IMR-90 (cell line): ENCODE measurements around the gene DMXL2. TPM values are rescaled to one million over a fixed set of nuclear protein-coding genes. Genes with fewer than 3 reads are reported as not detected.

ENCODE experiments used
- ATAC-seq: fragments of 200-7000 bp; cut with Tn5 transposase; 2 replicates; pipeline ENCODE4 v1.9.1; 2020; ENCODE audit warnings: low read depth, mild to moderate bottlenecking, moderate library complexity
- BruUV-seq: library from RNA; stranded (reverse); fragments of 400-500 nt; replicated peaks from 2 replicates; lab custom pipeline; 2021; lab: Mats Ljungman, UMichigan
- CTCF ChIA-PET: fragments of 300-600 bp; formaldehyde crosslinking; extraction: SDS; loops from one replicate; lab custom pipeline; 2021; ENCODE audit warnings: antibody characterized with exemption; lab: Yijun Ruan, JAX
- POLR2A ChIA-PET: fragments of 300-600 bp; sonication (Branson Sonifier 250); formaldehyde crosslinking; loops from one replicate; lab custom pipeline; 2022; ENCODE audit warnings: antibody characterized with exemption; ENCODE audit not compliant: unreplicated experiment; lab: Charles Lee
- DNase-seq: peaks from one replicate; pipeline ENCODE4 v3.0.0; 2013
- H2AFZ ChIP-seq: replicated peaks from 2 replicates; pipeline ENCODE3; 2013; ENCODE audit warnings: low read length, mild to moderate bottlenecking; ENCODE audit not compliant: poor library complexity
- H2AK5ac ChIP-seq: 2 replicates; pipeline ENCODE4 v1.6.1; 2013; ENCODE audit warnings: low read depth, low read length, inconsistent platforms
- H2AK9ac ChIP-seq: replicated peaks from 2 replicates; pipeline ENCODE3; 2013; ENCODE audit warnings: mild to moderate bottlenecking, low read depth, low read length, moderate library complexity; ENCODE audit not compliant: poor library complexity
- H2BK120ac ChIP-seq: 2 replicates; pipeline ENCODE4 v1.6.1; 2013; ENCODE audit warnings: low read depth, low read length, inconsistent platforms
- H2BK15ac ChIP-seq: 3 replicates; pipeline ENCODE4 v1.6.1; 2013; ENCODE audit warnings: low read depth, low read length, inconsistent platforms
- H2BK20ac ChIP-seq: 2 replicates; pipeline ENCODE4 v1.6.1; 2013; ENCODE audit warnings: low read depth, mild to moderate bottlenecking, inconsistent platforms, low read length, moderate library complexity
- H2BK5ac ChIP-seq: 2 replicates; pipeline ENCODE4 v1.6.1; 2013; ENCODE audit warnings: mild to moderate bottlenecking, low read depth, low read length, inconsistent platforms; ENCODE audit not compliant: poor library complexity, severe bottlenecking
- H3K14ac ChIP-seq: replicated peaks from 2 replicates; pipeline ENCODE4 v1.6.1; 2013; ENCODE audit warnings: low read depth, low read length, inconsistent platforms
- H3K18ac ChIP-seq: 2 replicates; pipeline ENCODE4 v1.6.1; 2013; ENCODE audit warnings: low read depth, low read length, control low read depth
- H3K23ac ChIP-seq: 2 replicates; pipeline ENCODE4 v1.6.1; 2013; ENCODE audit warnings: low read depth, low read length, inconsistent platforms
- H3K27ac ChIP-seq: 2 replicates; pipeline ENCODE4 v1.5.1; 2013; ENCODE audit warnings: mild to moderate bottlenecking, control low read depth, low read length; ENCODE audit not compliant: insufficient read depth
- H3K27me3 ChIP-seq: 2 replicates; pipeline ENCODE4 v1.6.1; 2013; ENCODE audit warnings: low read length; ENCODE audit not compliant: control insufficient read depth, insufficient read depth
- H3K36me3 ChIP-seq: 2 replicates; pipeline ENCODE4 v1.6.1; 2013; ENCODE audit warnings: low read length, mixed read lengths; ENCODE audit not compliant: control insufficient read depth, insufficient read depth
- H3K4ac ChIP-seq: 2 replicates; pipeline ENCODE4 v1.6.1; 2013; ENCODE audit warnings: low read depth, low read length, inconsistent platforms
- H3K4me1 ChIP-seq: 2 replicates; pipeline ENCODE4 v1.6.1; 2013; ENCODE audit warnings: low read length, mixed read lengths; ENCODE audit not compliant: control insufficient read depth, insufficient read depth
- H3K4me2 ChIP-seq: 2 replicates; pipeline ENCODE4 v1.6.1; 2013; ENCODE audit warnings: low read depth, mild to moderate bottlenecking, control low read depth, low read length, moderate library complexity
- H3K4me3 ChIP-seq: 2 replicates; pipeline ENCODE4 v1.5.1; 2013; ENCODE audit warnings: low read depth, mild to moderate bottlenecking, control low read depth, low read length, moderate library complexity; ENCODE audit not compliant: insufficient read depth
- H3K56ac ChIP-seq: 2 replicates; pipeline ENCODE4 v1.6.1; 2013; ENCODE audit warnings: low read length, inconsistent platforms; ENCODE audit not compliant: insufficient read depth; ENCODE audit errors: extremely low read depth
- H3K79me1 ChIP-seq, 2 experiments: 2 replicates each; pipeline ENCODE4 v1.6.1; 2013; ENCODE audit warnings: low read length in 2 of 2, inconsistent platforms in 1 of 2, low read depth in 1 of 2
- H3K9ac ChIP-seq: 2 replicates; pipeline ENCODE4 v1.6.1; 2013; ENCODE audit warnings: low read depth, low read length, control low read depth
- H3K9me1 ChIP-seq: 2 replicates; pipeline ENCODE4 v1.6.1; 2013; ENCODE audit warnings: low read length, inconsistent platforms; ENCODE audit not compliant: insufficient read depth
- H3K9me3 ChIP-seq: 2 replicates; pipeline ENCODE4 v1.6.1; 2013; ENCODE audit warnings: low read length; ENCODE audit not compliant: control insufficient read depth, insufficient read depth
- H4K20me1 ChIP-seq: 2 replicates; pipeline ENCODE4 v1.6.1; 2013; ENCODE audit warnings: low read length, inconsistent platforms; ENCODE audit not compliant: insufficient read depth
- H4K5ac ChIP-seq: 2 replicates; pipeline ENCODE4 v1.6.1; 2013; ENCODE audit warnings: mild to moderate bottlenecking, low read depth, low read length, control low read depth
- H4K8ac ChIP-seq, 2 experiments: 2 replicates each; pipeline ENCODE4 v1.6.1; 2013; ENCODE audit warnings: low read depth in 2 of 2, low read length in 2 of 2, control low read depth in 1 of 2, inconsistent platforms in 1 of 2
- H4K91ac ChIP-seq: 2 replicates; pipeline ENCODE4 v1.6.1; 2013; ENCODE audit warnings: low read depth, low read length, inconsistent platforms; ENCODE audit not compliant: insufficient read depth
- BHLHE40 ChIP-seq: fragments of 150-350 bp; IDR thresholded peaks from 2 replicates; pipeline ENCODE4 v1.6.1; 2016; ENCODE audit warnings: mild to moderate bottlenecking, low read depth, low read length
- CEBPB ChIP-seq: IDR thresholded peaks from 2 replicates; pipeline ENCODE4 v1.6.1; 2012; ENCODE audit warnings: low read depth, low read length, improper control_type of control experiment
- CHD1 ChIP-seq: IDR thresholded peaks from 2 replicates; pipeline ENCODE4 v1.6.1; 2012; ENCODE audit warnings: low read depth, low read length, improper control_type of control experiment
- FOS ChIP-seq: fragments of 150-350 bp; IDR thresholded peaks from 2 replicates; pipeline ENCODE4 v1.6.1; 2016; ENCODE audit warnings: low read depth, low read length
- MAFK ChIP-seq: IDR thresholded peaks from 2 replicates; pipeline ENCODE4 v1.6.1; 2012; ENCODE audit warnings: low read depth, low read length, improper control_type of control experiment
- MAZ ChIP-seq: IDR thresholded peaks from 2 replicates; pipeline ENCODE4 v1.6.1; 2012; ENCODE audit warnings: low read depth, mild to moderate bottlenecking, low read length, improper control_type of control experiment, moderate library complexity, borderline replicate concordance
- MXI1 ChIP-seq: IDR thresholded peaks from 2 replicates; pipeline ENCODE4 v1.6.1; 2012; ENCODE audit warnings: low read depth, mild to moderate bottlenecking, low read length, moderate library complexity, borderline replicate concordance
- NFE2L2 ChIP-seq: fragments of 150-350 bp; IDR thresholded peaks from 2 replicates; pipeline ENCODE4 v1.6.1; 2016; ENCODE audit warnings: low read depth, mild to moderate bottlenecking, low read length
- POLR2A ChIP-seq: IDR thresholded peaks from 2 replicates; pipeline ENCODE4 v1.6.1; 2012; ENCODE audit warnings: mild to moderate bottlenecking, low read depth, low read length
- RAD21 ChIP-seq: IDR thresholded peaks from 2 replicates; pipeline ENCODE4 v1.6.1; 2012; ENCODE audit warnings: low read length, improper control_type of control experiment
- RCOR1 ChIP-seq: IDR thresholded peaks from 2 replicates; pipeline ENCODE4 v1.6.1; 2012; ENCODE audit warnings: mild to moderate bottlenecking, low read length, improper control_type of control experiment; ENCODE audit not compliant: insufficient replicate concordance
- RFX5 ChIP-seq: IDR thresholded peaks from 2 replicates; pipeline ENCODE4 v1.8.0; 2012; ENCODE audit warnings: low read depth, mild to moderate bottlenecking, low read length, moderate library complexity
- SMC3 ChIP-seq: fragments of 150-350 bp; IDR thresholded peaks from 2 replicates; pipeline ENCODE4 v1.6.1; 2016; ENCODE audit warnings: low read depth, mild to moderate bottlenecking, antibody characterized with exemption, low read length, moderate library complexity
- WGBS, 2 experiments: methylation state at CpG; one replicate each; pipeline versions ENCODE4 v1.1.5 to v1.1.7; 2013; ENCODE audit warnings: missing lambda C conversion rate in 2 of 2; ENCODE audit not compliant: insufficient read length in 1 of 2; ENCODE audit errors: extremely low coverage in 2 of 2; 5-methylcytosine and 5-hydroxymethylcytosine counted together
- dilution Hi-C: fragments of 300-500 bp; cut with HindIII; formaldehyde crosslinking; loops from one replicate; pipeline ENCODE4 v1.14.3; 2018; ENCODE audit warnings: low sequenced_read_pairs; ENCODE audit not compliant: unreplicated experiment
- in situ Hi-C: fragments of 300-500 bp; cut with MboI; formaldehyde crosslinking; loops from 3 replicates; pipeline ENCODE4 v1.14.3; 2019; ENCODE audit warnings: low sequenced_read_pairs, inconsistent platforms, mixed read lengths
- intact Hi-C: fragments of 100-400 bp; cut with micrococcal nuclease; formaldehyde crosslinking; loops from 2 replicates; pipeline ENCODE4 v1.10.0; 2022
- polyA plus RNA-seq, 3 experiments: library from polyadenylated mRNA; depleted of rRNA; stranded (reverse); fragments of >200 nt; gene quantifications; 2 replicates each; pipeline ENCODE4 v1.2.3, GENCODE V29; 2012; ENCODE audit warnings: low replicate concordance in 1 of 3
- total RNA-seq: library from RNA; depleted of rRNA; stranded (reverse); fragments of >200 nt; gene quantifications from 2 replicates; pipeline ENCODE4 v1.2.3, GENCODE V29; 2012
- TF ChIP-seq, protein P1 (sequence below): fragments of 150-350 bp; IDR thresholded peaks from 2 replicates; pipeline ENCODE4 v1.6.1; 2017; ENCODE audit warnings: mild to moderate bottlenecking, antibody characterized with exemption, low read length, low read depth
- TF ChIP-seq, protein P2 (sequence below): conservative IDR thresholded peaks from 2 replicates; pipeline ENCODE4 v1.5.1; 2012; ENCODE audit warnings: mild to moderate bottlenecking, low read depth, low read length, improper control_type of control experiment
- TF ChIP-seq, protein P3 (sequence below): fragments of 150-350 bp; IDR thresholded peaks from 2 replicates; pipeline ENCODE4 v1.6.1; 2016; ENCODE audit warnings: low read depth, mild to moderate bottlenecking, low read length, moderate library complexity, borderline replicate concordance

DMXL2 gene
- total and polyA plus RNA-seq, 2 of the 4 experiments (the other 2 are of a cell fraction): 9.7 to 21.9 TPM

DNA sequence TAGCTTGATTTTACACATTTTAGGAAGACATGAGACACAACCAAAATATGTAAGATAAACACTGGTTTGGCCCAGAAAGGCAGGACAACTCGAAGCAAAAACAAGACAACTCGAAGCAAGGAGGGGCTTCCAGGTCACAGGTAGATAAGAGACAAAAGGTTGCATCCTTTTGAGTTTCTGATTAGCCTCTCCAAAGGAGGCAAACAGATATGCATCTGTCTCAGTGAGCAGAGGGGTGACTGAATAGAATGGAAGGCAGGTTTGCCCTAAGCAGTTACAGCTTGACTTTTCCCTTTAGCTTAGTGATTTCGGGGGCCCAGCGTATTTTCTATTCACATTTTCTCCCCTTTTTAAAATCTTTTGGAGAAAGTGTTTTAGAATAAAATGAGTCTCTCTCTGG, 206.4 kb downstream of the DMXL2 start:
- Histone ChIP-seq H3K79me1 (no peaks in the 10 kb centered on the region), H2AK9ac (no peak overlapping the region), H3K56ac (no peak overlapping the region), H2BK120ac (no peak overlapping the region), H2BK20ac (no peak overlapping the region), H3K14ac (no peak overlapping the region), H3K27ac (no peak overlapping the region), H3K9me1 (no peaks in the 10 kb centered on the region), H4K5ac (no peak overlapping the region), H3K4me2 (no peak overlapping the region), H3K4me3 (no peak overlapping the region), H3K18ac (no peak overlapping the region), H3K4ac (no peak overlapping the region), H3K23ac (no peak overlapping the region), H4K91ac (no peak overlapping the region), H3K9ac (no peak overlapping the region), H3K9me3 (no peaks in the 10 kb centered on the region), H2BK15ac (no peak overlapping the region), H2AFZ (no peak overlapping the region), H2BK5ac (no peak overlapping the region), H2AK5ac (no peak overlapping the region), H3K4me1 (no peaks in the 10 kb centered on the region), H4K8ac (no peak overlapping the region), H4K20me1 (no peaks in the 10 kb centered on the region), H3K27me3 (peaks cover 20% of the 10 kb centered on the region), H3K36me3 (no peaks in the 10 kb centered on the region)
- DNase-seq (no peak), ATAC-seq (no peak)
- no peak for TF ChIP-seq MXI1
- TF ChIP-seq SMC3: no peak
- TF ChIP-seq MAFK: no peak
- no peak for TF ChIP-seq MAZ
- no peak for TF ChIP-seq CEBPB
- no peak for TF ChIP-seq CHD1
- TF ChIP-seq BHLHE40: no peak
- no peak for TF ChIP-seq RCOR1
- TF ChIP-seq POLR2A: no peak
- TF ChIP-seq RFX5: no peak
- TF ChIP-seq NFE2L2: no peak
- no peak for TF ChIP-seq FOS
- TF ChIP-seq RAD21: no peak
- TF ChIP-seq, protein P1, sequence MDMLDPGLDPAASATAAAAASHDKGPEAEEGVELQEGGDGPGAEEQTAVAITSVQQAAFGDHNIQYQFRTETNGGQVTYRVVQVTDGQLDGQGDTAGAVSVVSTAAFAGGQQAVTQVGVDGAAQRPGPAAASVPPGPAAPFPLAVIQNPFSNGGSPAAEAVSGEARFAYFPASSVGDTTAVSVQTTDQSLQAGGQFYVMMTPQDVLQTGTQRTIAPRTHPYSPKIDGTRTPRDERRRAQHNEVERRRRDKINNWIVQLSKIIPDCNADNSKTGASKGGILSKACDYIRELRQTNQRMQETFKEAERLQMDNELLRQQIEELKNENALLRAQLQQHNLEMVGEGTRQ: no peak
- TF ChIP-seq, protein P2, sequence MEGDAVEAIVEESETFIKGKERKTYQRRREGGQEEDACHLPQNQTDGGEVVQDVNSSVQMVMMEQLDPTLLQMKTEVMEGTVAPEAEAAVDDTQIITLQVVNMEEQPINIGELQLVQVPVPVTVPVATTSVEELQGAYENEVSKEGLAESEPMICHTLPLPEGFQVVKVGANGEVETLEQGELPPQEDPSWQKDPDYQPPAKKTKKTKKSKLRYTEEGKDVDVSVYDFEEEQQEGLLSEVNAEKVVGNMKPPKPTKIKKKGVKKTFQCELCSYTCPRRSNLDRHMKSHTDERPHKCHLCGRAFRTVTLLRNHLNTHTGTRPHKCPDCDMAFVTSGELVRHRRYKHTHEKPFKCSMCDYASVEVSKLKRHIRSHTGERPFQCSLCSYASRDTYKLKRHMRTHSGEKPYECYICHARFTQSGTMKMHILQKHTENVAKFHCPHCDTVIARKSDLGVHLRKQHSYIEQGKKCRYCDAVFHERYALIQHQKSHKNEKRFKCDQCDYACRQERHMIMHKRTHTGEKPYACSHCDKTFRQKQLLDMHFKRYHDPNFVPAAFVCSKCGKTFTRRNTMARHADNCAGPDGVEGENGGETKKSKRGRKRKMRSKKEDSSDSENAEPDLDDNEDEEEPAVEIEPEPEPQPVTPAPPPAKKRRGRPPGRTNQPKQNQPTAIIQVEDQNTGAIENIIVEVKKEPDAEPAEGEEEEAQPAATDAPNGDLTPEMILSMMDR: no peak
- TF ChIP-seq, protein P3, sequence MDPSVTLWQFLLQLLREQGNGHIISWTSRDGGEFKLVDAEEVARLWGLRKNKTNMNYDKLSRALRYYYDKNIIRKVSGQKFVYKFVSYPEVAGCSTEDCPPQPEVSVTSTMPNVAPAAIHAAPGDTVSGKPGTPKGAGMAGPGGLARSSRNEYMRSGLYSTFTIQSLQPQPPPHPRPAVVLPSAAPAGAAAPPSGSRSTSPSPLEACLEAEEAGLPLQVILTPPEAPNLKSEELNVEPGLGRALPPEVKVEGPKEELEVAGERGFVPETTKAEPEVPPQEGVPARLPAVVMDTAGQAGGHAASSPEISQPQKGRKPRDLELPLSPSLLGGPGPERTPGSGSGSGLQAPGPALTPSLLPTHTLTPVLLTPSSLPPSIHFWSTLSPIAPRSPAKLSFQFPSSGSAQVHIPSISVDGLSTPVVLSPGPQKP: no peak
- ChIA-PET POLR2A (no interaction called here), CTCF (no interaction called here)
- in situ Hi-C loops (no loop called here), intact Hi-C loops (no loop called here), dilution Hi-C loops (no loop called here)
- no TSS peak for BruUV-seq
- no CpG with 5 or more reads among the region's 4 CpGs for WGBS, 2 experiments
